ENCODE measurements around the gene CDK5RAP2.
"Not testable (repeated sequence)": the region's sequence is repeated elsewhere in the genome, so short reads cannot be mapped to it uniquely, and the experiment has no call there.

The CDK5RAP2 gene

GRCh38 chr9:120464176-120464886 is 115.6 kb downstream of the CDK5RAP2 start:
- no peak for DNase-seq

GRCh38 chr9:120463765-120464164 is 116.2 kb downstream of the CDK5RAP2 start:
- no peak for DNase-seq

- not testable (repeated sequence) for DNase-seq
These were observed 118.3 kb downstream of the CDK5RAP2 start for GRCh38 chr9:120461677-120462076.

GRCh38 chr9:120456218-120456617 is 123.7 kb downstream of the CDK5RAP2 start:
- no peak for DNase-seq

GRCh38 chr9:120454467-120454866 is 125.5 kb downstream of the CDK5RAP2 start:
- DNase-seq: no peak

GRCh38 chr9:120453792-120454191 is 126.2 kb downstream of the CDK5RAP2 start:
- no peak for DNase-seq

- no peak for DNase-seq
These were observed 127.3 kb downstream of the CDK5RAP2 start for GRCh38 chr9:120452631-120453030.

GRCh38 chr9:120450916-120451315 is 129.1 kb downstream of the CDK5RAP2 start:
- no peak for DNase-seq

GRCh38 chr9:120449566-120449965 is 130.4 kb downstream of the CDK5RAP2 start:
- DNase-seq: no peak

- no peak for DNase-seq
These were observed 131.9 kb downstream of the CDK5RAP2 start for GRCh38 chr9:120447959-120448500.

GRCh38 chr9:120446671-120447070 is 133.3 kb downstream of the CDK5RAP2 start:
- no peak for DNase-seq

GRCh38 chr9:120443976-120444375 is 136.0 kb downstream of the CDK5RAP2 start:
- no peak for DNase-seq

GRCh38 chr9:120443489-120443888 is 136.5 kb downstream of the CDK5RAP2 start:
- DNase-seq: no peak

GRCh38 chr9:120442308-120442995 is 137.5 kb downstream of the CDK5RAP2 start:
- no peak for DNase-seq

- no peak for DNase-seq
These were observed 138.3 kb downstream of the CDK5RAP2 start for GRCh38 chr9:120441426-120442307.

GRCh38 chr9:120440791-120441190 is 139.2 kb downstream of the CDK5RAP2 start:
- no peak for DNase-seq

GRCh38 chr9:120439926-120440325 is 140.0 kb downstream of the CDK5RAP2 start:
- no peak for DNase-seq

- peak; percentile 68 for DNase-seq
These were observed 141.0 kb downstream of the CDK5RAP2 start for GRCh38 chr9:120438836-120439546.

GRCh38 chr9:120438111-120438510 is 141.9 kb downstream of the CDK5RAP2 start:
- DNase-seq: peak; percentile 15

GRCh38 chr9:120436983-120437475 is 142.9 kb downstream of the CDK5RAP2 start:
- DNase-seq: peak; percentile 76

- peak; percentile 63 for DNase-seq
These were observed 143.5 kb downstream of the CDK5RAP2 start for GRCh38 chr9:120436446-120436845.

GRCh38 chr9:120435091-120435490 is 144.9 kb downstream of the CDK5RAP2 start:
- no peak for DNase-seq

Data from hematopoietic multipotent progenitor cell treated with erythropoietin and hydrocortisone succinate and interleukin-3 and kit ligand, for 6 days (in vitro differentiated cells).